GM18507 (cell line): ENCODE results near the gene STARD3NL.
"Not testable (repeated sequence)": the region's sequence is repeated elsewhere in the genome, so short reads cannot be mapped to it uniquely, and the experiment has no call there.

ENCODE experiments used
- DNase-seq: peaks from one replicate; pipeline ENCODE4 v3.0.0; 2011; ENCODE audit warnings: low read depth; ENCODE audit not compliant: insufficient read length; ENCODE audit errors: extremely low spot score
- FAIRE-seq: peaks from 2 replicates; lab custom pipeline; 2011; peaks lifted over from hg19 to GRCh38; lab: Jason Lieb, UNC

The STARD3NL gene

GRCh38 chr7:38257350-38257677, 79.3 kb downstream of the STARD3NL start:
- FAIRE-seq, result no peak
- no peak for DNase-seq

DNA sequence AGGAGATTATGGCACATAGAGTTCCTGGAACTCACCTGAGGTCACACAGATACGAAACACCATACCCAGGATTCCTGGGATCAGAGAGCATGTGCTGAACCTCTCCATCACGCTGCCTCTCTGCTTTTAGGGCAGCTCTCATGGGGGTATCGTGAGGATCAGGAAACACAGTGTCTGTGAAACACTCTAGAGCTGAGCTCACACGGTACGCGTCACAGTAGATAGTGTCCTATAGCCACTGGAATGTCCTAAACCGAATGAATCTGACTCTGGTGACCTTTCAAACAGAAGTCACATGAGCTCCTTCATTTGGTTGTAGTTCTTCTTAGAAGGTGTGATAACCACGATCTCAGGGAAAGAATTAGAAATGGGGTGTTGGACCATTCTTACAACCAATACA, 81.1 kb downstream of the STARD3NL start:
- FAIRE-seq, result not testable (repeated sequence)

DNA sequence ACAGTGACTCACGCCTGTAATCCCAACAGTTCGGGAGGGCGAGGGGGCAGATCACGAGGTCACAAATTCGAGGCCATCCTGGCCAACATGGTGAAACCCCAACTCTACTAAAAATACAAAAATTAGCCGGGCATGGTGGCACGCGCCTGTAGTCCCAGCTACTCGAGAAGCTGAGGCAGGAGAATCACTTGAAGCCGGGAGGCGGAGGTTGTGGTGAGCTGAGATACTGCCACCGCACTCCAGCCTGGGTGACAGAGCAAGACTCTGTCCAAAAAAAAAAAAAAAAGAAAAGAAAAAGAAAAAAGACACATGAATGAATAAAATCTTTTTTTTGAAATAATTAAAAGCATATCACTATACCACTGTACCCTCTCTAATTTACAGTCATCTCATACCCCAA, 83.6 kb downstream of the STARD3NL start:
- not testable (repeated sequence) for DNase-seq, FAIRE-seq

More for the DNA sequence above, 81.1 kb downstream of the STARD3NL start:
- not testable (repeated sequence) for DNase-seq

DNA sequence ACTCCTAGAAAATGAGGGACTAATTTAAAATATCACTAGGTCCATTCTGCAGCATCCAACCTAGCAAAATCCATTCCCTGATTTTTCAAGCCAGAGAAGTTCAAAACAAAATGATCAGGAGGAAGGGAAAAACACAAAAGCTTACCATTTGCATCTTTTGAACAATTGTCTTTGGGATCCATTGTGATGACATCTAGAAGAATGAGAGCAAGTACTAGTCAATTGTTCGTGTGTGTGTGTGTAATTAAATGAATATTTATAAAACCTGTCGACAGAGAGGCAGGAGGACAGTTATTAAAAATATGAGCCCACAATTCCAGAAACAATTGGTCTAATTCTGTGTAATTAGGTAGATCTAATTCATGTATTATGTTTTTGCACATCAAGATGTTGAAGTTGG, 84.0 kb downstream of the STARD3NL start:
- FAIRE-seq, DNase-seq: not testable (repeated sequence)

GRCh38 chr7:38262545-38262944, 84.5 kb downstream of the STARD3NL start:
- no peak for DNase-seq
- FAIRE-seq, result no peak

GRCh38 chr7:38263274-38263673, 85.2 kb downstream of the STARD3NL start:
- not testable (repeated sequence) for DNase-seq, FAIRE-seq

- DNase-seq, FAIRE-seq: not testable (repeated sequence)
Observed at GRCh38 chr7:38264602-38265001, 86.6 kb downstream of the STARD3NL start.

DNA sequence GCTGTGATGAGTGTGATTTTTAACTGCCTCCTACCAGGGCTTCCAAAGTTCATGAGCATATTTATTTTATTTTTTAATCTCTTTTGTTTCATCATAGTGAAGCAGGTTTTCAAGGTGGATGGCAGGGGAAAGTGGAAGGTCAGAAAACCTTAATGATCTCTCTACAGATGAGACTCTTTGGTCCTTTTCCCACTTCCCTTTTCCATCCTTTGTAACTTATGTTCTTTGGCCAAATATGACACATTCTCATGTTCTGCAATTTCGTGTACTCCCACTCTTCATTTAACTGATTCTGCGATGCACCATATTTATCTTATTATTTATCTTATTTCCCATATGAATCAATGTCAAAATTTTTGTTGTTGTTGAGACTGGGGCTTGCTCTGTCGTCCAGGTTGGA, 87.9 kb downstream of the STARD3NL start:
- FAIRE-seq, result peak; percentile 33

DNA sequence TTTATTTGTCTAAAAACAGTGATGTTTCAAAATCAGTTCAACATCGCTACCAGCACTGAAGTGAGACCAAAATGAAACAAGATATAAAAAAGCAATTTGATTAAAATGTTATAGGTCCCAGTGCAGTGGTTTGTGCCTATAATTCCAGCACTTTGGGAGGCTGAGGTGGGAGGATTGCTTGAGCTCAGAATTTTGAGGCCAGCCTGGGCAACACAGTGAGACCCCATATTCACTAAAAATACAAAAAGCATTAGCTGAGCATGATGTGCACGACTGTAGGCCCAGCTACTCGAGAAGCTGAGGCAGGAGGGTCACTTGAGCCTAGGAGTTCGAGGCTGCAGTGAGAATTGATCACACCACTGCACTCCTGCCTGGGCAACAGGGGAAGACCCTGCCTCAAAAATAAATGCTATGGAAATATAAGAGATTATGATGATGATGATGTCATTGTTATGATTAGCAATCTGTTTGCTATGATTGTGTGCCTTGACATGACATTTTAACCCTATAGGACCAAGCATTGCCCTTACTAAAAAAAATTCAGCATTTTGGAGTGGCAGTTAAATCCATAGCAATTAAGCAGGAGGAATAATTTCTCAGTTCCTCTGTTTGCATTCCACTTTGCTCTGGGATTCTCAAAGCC, 91.8 kb downstream of the STARD3NL start:
- DNase-seq, FAIRE-seq: not testable (repeated sequence)

More for the DNA sequence above, 87.9 kb downstream of the STARD3NL start:
- DNase-seq, result not testable (repeated sequence)

- not testable (repeated sequence) for DNase-seq
- peak; percentile 65 for FAIRE-seq
Observed at GRCh38 chr7:38270405-38270804, 92.4 kb downstream of the STARD3NL start.

- FAIRE-seq, result no peak
Observed at GRCh38 chr7:38273286-38273995, 95.4 kb downstream of the STARD3NL start, which contains the start of gene TARP. TSS of gene TARP (minus strand) at chr7:38273636.

DNA sequence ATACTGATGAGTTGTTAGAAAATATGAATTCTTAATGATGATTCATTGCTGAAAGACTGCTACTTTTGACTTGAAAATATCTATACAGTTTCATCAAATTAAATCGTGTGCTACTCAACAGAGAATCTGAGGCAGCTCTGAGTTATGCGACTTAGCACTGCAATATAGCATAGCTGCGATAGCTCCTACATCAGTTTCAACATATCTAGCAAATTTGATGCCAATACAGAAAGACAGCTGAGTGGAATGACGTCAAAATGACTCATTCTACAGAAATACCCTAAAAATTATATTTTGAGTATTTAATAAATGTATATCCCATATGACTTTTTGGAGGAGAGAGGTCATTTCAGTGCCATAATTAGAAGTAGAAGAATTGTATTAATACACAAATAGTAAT, 96.4 kb downstream of the STARD3NL start:
- DNase-seq (no peak), FAIRE-seq (no peak)

More at GRCh38 chr7:38273286-38273995, 95.4 kb downstream of the STARD3NL start, which contains the start of gene TARP:
- DNase-seq, result no peak

DNA sequence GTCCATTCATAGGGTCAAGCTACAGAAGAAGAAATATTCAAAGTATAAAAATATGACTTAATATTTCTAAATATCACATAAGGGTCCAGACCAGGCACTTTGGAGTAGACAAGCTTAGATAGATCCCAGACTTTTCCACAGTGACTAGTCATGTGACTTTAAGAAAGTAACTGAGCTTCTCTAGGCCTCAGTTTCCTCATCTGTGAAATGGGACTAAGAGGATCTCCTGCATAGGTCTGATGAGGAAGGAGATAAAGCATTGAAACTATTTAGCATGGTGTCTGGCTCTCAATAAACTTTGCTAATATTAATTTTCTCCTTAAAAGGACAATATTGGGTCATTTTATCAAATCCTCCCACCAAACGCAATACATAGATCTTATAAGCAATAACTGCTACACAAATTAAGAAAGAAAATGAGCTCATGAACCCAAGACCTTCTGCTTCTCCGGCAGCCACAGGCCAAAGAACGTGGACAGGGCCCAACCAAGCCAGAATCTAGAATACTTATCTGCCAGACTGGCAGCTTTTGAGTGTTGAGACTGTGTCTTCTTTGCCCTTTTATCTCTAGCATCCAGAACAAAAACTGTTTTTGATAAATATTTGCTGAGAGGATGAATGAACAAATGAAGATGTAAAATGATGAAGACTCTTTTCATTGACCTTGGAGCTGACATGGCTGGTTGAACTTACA, 97.0 kb downstream of the STARD3NL start:
- DNase-seq, result no peak
- no peak for FAIRE-seq

DNA sequence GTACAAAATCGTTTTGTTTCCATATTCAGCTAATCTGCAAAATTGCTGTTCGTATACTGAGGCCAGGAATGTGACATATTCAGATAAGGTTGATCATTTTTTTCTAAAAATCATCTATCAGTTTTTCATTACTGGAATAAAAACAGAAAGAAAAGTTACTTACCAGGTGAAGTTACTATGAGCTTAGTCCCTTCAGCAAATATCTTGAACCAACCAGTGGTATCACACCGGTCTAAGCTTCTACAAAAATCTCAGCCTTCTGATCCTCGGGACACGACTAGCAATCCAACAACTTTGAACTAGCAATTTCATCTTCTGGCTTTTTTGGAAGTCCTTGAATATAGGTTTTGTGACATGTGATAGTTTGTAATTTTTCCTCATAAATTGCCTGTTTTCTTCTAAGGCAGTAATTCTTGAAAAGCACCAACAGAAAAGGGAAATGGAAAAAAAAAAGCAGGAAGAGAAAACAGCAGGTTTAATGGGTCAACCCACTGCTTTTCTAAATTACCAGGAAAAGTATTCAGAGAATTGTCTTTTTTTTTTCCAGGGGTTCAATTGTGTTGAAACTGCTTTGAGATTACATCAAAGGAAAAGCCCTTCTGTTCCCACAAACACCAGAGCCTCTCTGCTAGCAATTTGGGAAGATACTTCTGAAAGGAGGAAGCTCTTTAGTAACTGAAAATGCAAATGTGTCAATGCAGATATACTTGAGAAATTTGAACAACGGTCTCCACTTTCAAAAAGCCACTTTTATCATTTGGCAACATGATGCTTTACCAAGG, 98.2 kb downstream of the STARD3NL start:
- FAIRE-seq (peak; percentile 57), DNase-seq (no peak)

- FAIRE-seq (no peak), DNase-seq (no peak)
Observed at GRCh38 chr7:38280000-38280399, 102.0 kb downstream of the STARD3NL start.
